ENCODE data around the gene ZNF282.

DNA sequence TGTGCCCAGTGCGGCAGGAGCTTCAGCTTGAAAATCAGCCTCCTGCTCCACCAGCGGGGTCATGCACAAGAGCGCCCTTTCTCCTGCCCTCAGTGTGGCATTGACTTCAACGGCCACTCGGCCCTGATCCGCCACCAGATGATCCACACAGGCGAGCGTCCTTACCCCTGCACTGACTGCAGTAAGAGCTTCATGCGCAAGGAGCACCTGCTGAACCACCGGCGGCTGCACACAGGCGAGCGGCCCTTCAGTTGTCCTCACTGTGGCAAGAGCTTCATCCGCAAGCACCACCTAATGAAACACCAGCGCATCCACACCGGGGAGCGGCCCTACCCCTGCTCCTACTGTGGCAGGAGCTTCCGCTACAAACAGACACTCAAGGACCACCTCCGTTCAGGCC lies 16.1 kb upstream of the ZNF282 start:
- TF ChIP-seq CBX5 (IDR thresholded peaks at IDR 0.05; ENCODE audit: borderline replicate concordance, low read depth) (no peak), EGR1 (conservative IDR thresholded peaks at IDR 0.05) (no peak), TBP (optimal IDR thresholded peaks at IDR 0.05; ENCODE audit: low read depth, low read length) (no peak), HDGF (IDR thresholded peaks at IDR 0.05) (no peak), MYBL2 (IDR thresholded peaks at IDR 0.05; ENCODE audit: low read depth) (no peak), MYBL2 (CRISPR knock-in tag; IDR thresholded peaks at IDR 0.05; ENCODE audit: borderline replicate concordance) (no peak), MYC (IDR thresholded peaks at IDR 0.05; ENCODE audit: low read depth, low read length) (no peak), MYC (CRISPR knock-in tag; IDR thresholded peaks at IDR 0.05; ENCODE audit: borderline replicate concordance, low read depth) (no peak), HSF4 (CRISPR knock-in tag; IDR thresholded peaks at IDR 0.05; ENCODE audit: borderline replicate concordance) (no peak)
- TF ChIP-seq, protein P1, sequence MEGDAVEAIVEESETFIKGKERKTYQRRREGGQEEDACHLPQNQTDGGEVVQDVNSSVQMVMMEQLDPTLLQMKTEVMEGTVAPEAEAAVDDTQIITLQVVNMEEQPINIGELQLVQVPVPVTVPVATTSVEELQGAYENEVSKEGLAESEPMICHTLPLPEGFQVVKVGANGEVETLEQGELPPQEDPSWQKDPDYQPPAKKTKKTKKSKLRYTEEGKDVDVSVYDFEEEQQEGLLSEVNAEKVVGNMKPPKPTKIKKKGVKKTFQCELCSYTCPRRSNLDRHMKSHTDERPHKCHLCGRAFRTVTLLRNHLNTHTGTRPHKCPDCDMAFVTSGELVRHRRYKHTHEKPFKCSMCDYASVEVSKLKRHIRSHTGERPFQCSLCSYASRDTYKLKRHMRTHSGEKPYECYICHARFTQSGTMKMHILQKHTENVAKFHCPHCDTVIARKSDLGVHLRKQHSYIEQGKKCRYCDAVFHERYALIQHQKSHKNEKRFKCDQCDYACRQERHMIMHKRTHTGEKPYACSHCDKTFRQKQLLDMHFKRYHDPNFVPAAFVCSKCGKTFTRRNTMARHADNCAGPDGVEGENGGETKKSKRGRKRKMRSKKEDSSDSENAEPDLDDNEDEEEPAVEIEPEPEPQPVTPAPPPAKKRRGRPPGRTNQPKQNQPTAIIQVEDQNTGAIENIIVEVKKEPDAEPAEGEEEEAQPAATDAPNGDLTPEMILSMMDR (IDR thresholded peaks at IDR 0.05 in 2 of 3, conservative IDR thresholded peaks at IDR 0.05 in 1 of 3; ENCODE audit: insufficient read depth in 2 of 3, low read depth in 1 of 3, low read length in 3 of 3) = no peak
- TF ChIP-seq, protein P2, sequence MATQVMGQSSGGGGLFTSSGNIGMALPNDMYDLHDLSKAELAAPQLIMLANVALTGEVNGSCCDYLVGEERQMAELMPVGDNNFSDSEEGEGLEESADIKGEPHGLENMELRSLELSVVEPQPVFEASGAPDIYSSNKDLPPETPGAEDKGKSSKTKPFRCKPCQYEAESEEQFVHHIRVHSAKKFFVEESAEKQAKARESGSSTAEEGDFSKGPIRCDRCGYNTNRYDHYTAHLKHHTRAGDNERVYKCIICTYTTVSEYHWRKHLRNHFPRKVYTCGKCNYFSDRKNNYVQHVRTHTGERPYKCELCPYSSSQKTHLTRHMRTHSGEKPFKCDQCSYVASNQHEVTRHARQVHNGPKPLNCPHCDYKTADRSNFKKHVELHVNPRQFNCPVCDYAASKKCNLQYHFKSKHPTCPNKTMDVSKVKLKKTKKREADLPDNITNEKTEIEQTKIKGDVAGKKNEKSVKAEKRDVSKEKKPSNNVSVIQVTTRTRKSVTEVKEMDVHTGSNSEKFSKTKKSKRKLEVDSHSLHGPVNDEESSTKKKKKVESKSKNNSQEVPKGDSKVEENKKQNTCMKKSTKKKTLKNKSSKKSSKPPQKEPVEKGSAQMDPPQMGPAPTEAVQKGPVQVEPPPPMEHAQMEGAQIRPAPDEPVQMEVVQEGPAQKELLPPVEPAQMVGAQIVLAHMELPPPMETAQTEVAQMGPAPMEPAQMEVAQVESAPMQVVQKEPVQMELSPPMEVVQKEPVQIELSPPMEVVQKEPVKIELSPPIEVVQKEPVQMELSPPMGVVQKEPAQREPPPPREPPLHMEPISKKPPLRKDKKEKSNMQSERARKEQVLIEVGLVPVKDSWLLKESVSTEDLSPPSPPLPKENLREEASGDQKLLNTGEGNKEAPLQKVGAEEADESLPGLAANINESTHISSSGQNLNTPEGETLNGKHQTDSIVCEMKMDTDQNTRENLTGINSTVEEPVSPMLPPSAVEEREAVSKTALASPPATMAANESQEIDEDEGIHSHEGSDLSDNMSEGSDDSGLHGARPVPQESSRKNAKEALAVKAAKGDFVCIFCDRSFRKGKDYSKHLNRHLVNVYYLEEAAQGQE (IDR thresholded peaks at IDR 0.05; ENCODE audit: borderline replicate concordance) = no peak
- TF ChIP-seq, protein P2 (CRISPR knock-in tag; IDR thresholded peaks at IDR 0.05; ENCODE audit: low read depth) = no peak
- TF ChIP-seq, protein P3, sequence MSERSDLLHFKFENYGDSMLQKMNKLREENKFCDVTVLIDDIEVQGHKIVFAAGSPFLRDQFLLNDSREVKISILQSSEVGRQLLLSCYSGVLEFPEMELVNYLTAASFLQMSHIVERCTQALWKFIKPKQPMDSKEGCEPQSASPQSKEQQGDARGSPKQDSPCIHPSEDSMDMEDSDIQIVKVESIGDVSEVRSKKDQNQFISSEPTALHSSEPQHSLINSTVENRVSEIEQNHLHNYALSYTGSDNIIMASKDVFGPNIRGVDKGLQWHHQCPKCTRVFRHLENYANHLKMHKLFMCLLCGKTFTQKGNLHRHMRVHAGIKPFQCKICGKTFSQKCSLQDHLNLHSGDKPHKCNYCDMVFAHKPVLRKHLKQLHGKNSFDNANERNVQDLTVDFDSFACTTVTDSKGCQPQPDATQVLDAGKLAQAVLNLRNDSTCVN (CRISPR knock-in tag; IDR thresholded peaks at IDR 0.05) = no peak
